ENCODE measurements around the gene ACAP1.

ACAP1 gene

DNA sequence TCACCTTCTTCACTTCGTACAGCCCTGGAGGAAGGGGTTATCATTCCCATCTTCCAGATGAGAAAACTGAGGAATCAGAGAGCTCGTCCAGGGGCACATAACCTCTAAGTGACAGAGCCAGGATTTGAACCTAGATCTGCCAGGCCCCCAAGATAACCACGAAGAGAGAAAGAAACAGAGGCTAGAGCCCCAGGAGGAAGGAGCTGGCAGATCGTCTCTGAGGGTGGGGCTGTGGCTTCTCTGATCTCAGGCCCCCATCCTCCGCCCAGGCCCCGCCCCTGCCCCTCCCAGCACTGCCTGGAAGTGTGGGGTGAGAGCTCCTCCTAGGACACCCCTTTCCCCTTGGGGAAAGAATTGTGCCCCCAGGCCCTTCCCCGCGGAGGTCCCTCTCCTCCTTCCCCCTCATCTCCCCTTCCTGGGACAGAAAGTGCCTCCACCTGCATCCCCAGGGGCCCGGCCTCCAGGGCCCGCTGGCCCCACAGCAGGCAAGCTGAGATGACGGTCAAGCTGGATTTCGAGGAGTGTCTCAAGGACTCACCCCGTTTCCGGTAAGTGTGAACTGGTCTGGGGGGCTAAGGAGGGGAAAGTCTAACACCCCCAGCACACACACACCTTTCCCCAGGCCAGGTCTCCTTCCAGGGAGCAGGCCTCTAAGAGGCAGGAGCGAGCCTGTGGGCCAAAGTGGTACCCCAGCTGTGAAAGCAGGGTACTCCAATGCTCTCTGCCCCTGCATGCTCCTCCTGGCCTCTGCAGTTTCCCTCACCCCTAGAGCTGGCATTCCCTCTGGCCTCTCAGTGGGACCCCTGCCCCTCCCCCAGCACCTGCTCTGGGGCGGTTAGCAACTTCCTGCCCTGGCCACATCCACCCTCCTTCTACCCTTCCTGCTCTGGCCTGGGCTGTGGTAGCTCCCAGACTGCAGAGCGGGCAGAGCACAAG lies at the start of gene ACAP1:
Gene ACAP1, plus strand, starts transcription at position 290 of the 936 bp plus-strand sequence. Its CDS starts 206 bp downstream, at position 496.
- DNase-seq (ENCODE audit: low read depth) = no peak
- TF ChIP-seq, protein P1, sequence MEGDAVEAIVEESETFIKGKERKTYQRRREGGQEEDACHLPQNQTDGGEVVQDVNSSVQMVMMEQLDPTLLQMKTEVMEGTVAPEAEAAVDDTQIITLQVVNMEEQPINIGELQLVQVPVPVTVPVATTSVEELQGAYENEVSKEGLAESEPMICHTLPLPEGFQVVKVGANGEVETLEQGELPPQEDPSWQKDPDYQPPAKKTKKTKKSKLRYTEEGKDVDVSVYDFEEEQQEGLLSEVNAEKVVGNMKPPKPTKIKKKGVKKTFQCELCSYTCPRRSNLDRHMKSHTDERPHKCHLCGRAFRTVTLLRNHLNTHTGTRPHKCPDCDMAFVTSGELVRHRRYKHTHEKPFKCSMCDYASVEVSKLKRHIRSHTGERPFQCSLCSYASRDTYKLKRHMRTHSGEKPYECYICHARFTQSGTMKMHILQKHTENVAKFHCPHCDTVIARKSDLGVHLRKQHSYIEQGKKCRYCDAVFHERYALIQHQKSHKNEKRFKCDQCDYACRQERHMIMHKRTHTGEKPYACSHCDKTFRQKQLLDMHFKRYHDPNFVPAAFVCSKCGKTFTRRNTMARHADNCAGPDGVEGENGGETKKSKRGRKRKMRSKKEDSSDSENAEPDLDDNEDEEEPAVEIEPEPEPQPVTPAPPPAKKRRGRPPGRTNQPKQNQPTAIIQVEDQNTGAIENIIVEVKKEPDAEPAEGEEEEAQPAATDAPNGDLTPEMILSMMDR (conservative IDR thresholded peaks at IDR 0.05; ENCODE audit: low read depth, low read length) = no peak
- no peak within 1 kb of the TSS for H3K4me3 ChIP-seq (ENCODE audit: low read length)

- H3K4me3 ChIP-seq (ENCODE audit: low read length) = no peak overlapping the region
- TF ChIP-seq, protein P1 (conservative IDR thresholded peaks at IDR 0.05; ENCODE audit: low read depth, low read length) = no peak
- DNase-seq (ENCODE audit: low read depth) = no peak
These were observed 46.9 kb upstream of the ACAP1 start for GRCh38 chr17:7289256-7290032.

DNA sequence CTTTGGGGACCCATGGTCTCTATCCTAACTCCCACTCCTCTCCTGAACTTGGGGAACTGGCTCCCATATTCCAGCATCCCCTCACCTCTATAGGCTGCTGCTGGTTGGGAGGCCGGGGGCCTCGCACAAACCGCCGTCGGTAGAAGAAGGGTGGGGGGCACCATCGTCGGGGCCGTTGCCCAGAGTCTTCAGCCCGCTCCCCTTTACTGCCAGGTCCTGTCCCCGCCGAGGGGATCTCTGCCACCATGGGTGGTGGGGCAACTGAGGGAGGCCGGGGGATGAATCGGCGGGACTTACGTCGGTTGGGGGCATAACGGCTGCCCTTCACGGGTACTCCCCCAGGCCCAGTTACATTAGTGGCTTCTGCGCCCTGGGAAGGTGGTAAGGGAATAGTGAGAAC lies 46.2 kb upstream of the ACAP1 start:
- TF ChIP-seq, protein P1 (conservative IDR thresholded peaks at IDR 0.05; ENCODE audit: low read depth, low read length) = no peak
- H3K4me3 ChIP-seq (ENCODE audit: low read length) = no peak overlapping the region
- no peak for DNase-seq (ENCODE audit: low read depth)

DNA sequence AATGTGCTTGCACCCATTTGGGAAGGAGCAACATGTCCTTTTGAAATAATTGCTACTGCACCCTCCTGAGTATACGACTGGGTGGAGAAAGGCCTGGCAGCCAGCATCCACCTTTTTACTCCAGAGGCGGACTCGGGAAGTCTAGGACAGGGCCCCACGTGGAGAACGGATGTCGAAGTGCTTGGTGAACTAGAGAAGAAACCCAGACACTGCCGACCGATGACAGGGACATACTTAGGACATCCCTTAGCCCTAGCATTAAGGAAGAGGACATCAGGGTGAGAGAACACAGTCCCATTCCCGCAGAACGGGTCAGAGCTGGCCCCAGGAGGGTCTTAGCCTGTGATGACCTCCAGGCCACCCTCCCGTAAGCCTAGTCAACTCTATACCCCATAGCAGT lies 45.6 kb upstream of the ACAP1 start:
- H3K4me3 ChIP-seq (ENCODE audit: low read length) = no peak overlapping the region
- TF ChIP-seq, protein P1 (conservative IDR thresholded peaks at IDR 0.05; ENCODE audit: low read depth, low read length) = no peak
- no peak for DNase-seq (ENCODE audit: low read depth)

DNA sequence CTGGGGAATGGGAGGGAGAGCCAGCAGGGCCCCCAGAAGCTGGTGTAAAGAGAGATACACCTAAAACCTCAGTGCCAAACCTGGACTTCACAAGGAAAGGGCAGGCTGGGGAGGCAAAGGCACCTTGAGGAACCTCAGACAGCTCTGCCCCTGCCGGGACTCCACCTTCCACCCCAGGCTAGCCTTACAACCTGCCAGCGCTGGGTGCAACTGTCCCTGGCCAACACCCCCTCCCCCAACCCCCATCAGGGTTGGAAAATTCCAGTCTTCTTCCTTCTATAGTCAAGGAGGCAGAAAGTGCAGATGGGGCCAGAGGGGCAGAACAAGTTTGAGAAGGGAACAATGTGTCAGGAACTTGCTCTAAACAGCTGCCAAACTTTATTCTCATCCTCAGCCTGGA lies 44.1 kb upstream of the ACAP1 start:
- TF ChIP-seq, protein P1 (conservative IDR thresholded peaks at IDR 0.05; ENCODE audit: low read depth, low read length) = no peak
- no peak for DNase-seq (ENCODE audit: low read depth)
- no peak overlapping the region for H3K4me3 ChIP-seq (ENCODE audit: low read length)

DNA sequence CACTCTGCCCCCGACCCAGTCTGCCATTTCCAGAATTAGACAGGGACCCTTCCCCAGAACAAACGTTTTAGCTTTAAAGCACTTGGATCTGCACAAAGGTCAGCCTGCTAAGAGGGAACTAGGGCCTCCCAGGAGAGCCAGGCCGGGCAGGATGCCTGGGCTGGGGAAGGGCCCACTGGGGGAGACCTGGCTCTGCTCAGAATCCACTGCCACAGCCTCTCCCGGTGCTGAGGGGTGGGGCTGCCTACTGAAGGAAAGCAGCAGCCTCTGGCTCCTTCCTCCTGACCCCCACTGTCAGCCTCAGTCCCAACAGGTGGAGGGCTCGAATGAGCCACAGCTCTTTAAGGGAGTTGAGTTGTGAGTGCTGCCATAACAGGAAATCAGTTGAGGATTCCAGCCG lies 43.6 kb upstream of the ACAP1 start:
- TF ChIP-seq, protein P1 (conservative IDR thresholded peaks at IDR 0.05; ENCODE audit: low read depth, low read length) = no peak
- H3K4me3 ChIP-seq (ENCODE audit: low read length) = no peak overlapping the region
- DNase-seq (ENCODE audit: low read depth) = no peak
